SK-N-SH (cell line): ENCODE data around the gene MMD. TPM values are rescaled to one million over a fixed set of nuclear protein-coding genes. Genes with fewer than 3 reads are reported as not detected.

Source experiments
- CTCF ChIA-PET: fragments of 300-600, 350-600 bp; formaldehyde crosslinking; extraction: SDS; loops from one replicate; lab custom pipeline; 2021; lab: Yijun Ruan, JAX
- POLR2A ChIA-PET: fragments of 350-600 bp; sonication (Branson Sonifier 250); formaldehyde crosslinking; extraction: SDS; loops from one replicate; lab custom pipeline; 2020; ENCODE audit warnings: antibody characterized with exemption, inconsistent platforms; lab: Yijun Ruan, JAX
- DNase-seq: peaks from one replicate; pipeline ENCODE4 v3.0.0; 2012
- H2AFZ ChIP-seq: fragments of 200-600 bp; sonication (generic); 2 replicates; pipeline ENCODE4 v1.8.1; 2016; ENCODE audit warnings: antibody characterized with exemption, mild to moderate bottlenecking, low read depth
- H3F3A ChIP-seq: fragments of 200-600 bp; sonication (generic); replicated peaks from 2 replicates; pipeline ENCODE3; 2016; ENCODE audit warnings: antibody characterized with exemption, mild to moderate bottlenecking; ENCODE audit not compliant: insufficient read depth
- H3K27ac ChIP-seq, 2 experiments: fragments of 200-500 bp in 1 of 2; fragments of 200-600 bp in 1 of 2; sonication (Bioruptor generic) in 1 of 2; sonication (generic), shearing (Covaris generic) in 1 of 2; 2 replicates each; pipeline versions ENCODE4 v1.5.1 to v1.6.1; 2014 to 2016; ENCODE audit warnings: low read depth in 2 of 2, inconsistent platforms in 1 of 2, low read length in 1 of 2, mild to moderate bottlenecking in 1 of 2, mixed read lengths in 1 of 2
- H3K27me3 ChIP-seq: fragments of 200-600 bp; sonication (generic), shearing (Covaris generic); 2 replicates; pipeline ENCODE4 v1.6.1; 2016; ENCODE audit warnings: mixed run types; ENCODE audit not compliant: insufficient read depth
- H3K36me3 ChIP-seq, 2 experiments: fragments of 200-500 bp in 1 of 2; fragments of 200-600 bp in 1 of 2; sonication (Bioruptor generic) in 1 of 2; sonication (generic) in 1 of 2; replicated peaks in 1 of 2; 2 replicates each; pipeline versions ENCODE3 to v1.5.1; 2014 to 2016; ENCODE audit warnings: low read length in 1 of 2, mild to moderate bottlenecking in 1 of 2; ENCODE audit not compliant: insufficient read depth in 2 of 2, control insufficient read depth in 1 of 2
- H3K4me1 ChIP-seq, 2 experiments: fragments of 200-500 bp in 1 of 2; fragments of 200-600 bp in 1 of 2; sonication (Bioruptor generic) in 1 of 2; sonication (generic), shearing (Covaris generic) in 1 of 2; 2 replicates each; pipeline versions ENCODE4 v1.5.1 to v1.6.1; 2014 to 2016; ENCODE audit warnings: low read depth in 1 of 2, low read length in 1 of 2, mixed run types in 1 of 2; ENCODE audit not compliant: insufficient read depth in 2 of 2, control insufficient read depth in 1 of 2
- H3K4me2 ChIP-seq: fragments of 200-600 bp; sonication (generic), shearing (Covaris generic); 2 replicates; pipeline ENCODE4 v1.6.1; 2017; ENCODE audit warnings: mixed run types
- H3K4me3 ChIP-seq, 2 experiments: fragments of 200-500 bp in 1 of 2; fragments of 200-600 bp in 1 of 2; sonication (Bioruptor generic) in 1 of 2; sonication (generic), shearing (Covaris generic) in 1 of 2; 2 replicates each; pipeline versions ENCODE4 v1.5.1 to v1.8.1; 2014 to 2016; ENCODE audit warnings: low read depth in 2 of 2, inconsistent platforms in 1 of 2, low read length in 1 of 2, mild to moderate bottlenecking in 1 of 2, mixed read lengths in 1 of 2, moderate library complexity in 1 of 2
- H3K79me2 ChIP-seq: fragments of 200-600 bp; sonication (generic); 2 replicates; pipeline ENCODE4 v1.8.1; 2017; ENCODE audit warnings: mild to moderate bottlenecking; ENCODE audit not compliant: insufficient read depth
- H3K9ac ChIP-seq: fragments of 200-600 bp; sonication (generic); 2 replicates; pipeline ENCODE4 v1.6.1; 2017; ENCODE audit warnings: mixed run types
- H3K9me2 ChIP-seq: fragments of 200-600 bp; sonication (generic); 2 replicates; pipeline ENCODE4 v1.6.1; 2017; ENCODE audit warnings: mixed run types
- H3K9me3 ChIP-seq: fragments of 200-600 bp; sonication (generic); 2 replicates; pipeline ENCODE4 v1.6.1; 2017; ENCODE audit warnings: mixed run types, mild to moderate bottlenecking, moderate library complexity
- H4K20me1 ChIP-seq: fragments of 200-600 bp; sonication (generic); 2 replicates; pipeline ENCODE4 v1.6.1; 2017; ENCODE audit warnings: mild to moderate bottlenecking, mixed run types; ENCODE audit not compliant: insufficient read depth
- CHD2 ChIP-seq: fragments of 150-350 bp; IDR thresholded peaks from 2 replicates; pipeline ENCODE4 v1.6.1; 2018; ENCODE audit warnings: low read length; ENCODE audit not compliant: partially characterized antibody
- ELF1 ChIP-seq: IDR thresholded peaks from 2 replicates; pipeline ENCODE4 v1.4.0; 2012
- EP300 ChIP-seq, 2 experiments: IDR thresholded peaks; 2 replicates each; pipeline versions ENCODE4 v1.4.0 to v1.6.1; 2012; ENCODE audit warnings: borderline replicate concordance in 1 of 2, low read depth in 1 of 2, low read length in 1 of 2
- EZH2phosphoT487 ChIP-seq: fragments of 200-600 bp; sonication (generic); IDR thresholded peaks from 2 replicates; pipeline ENCODE4 v1.6.1; 2017; ENCODE audit warnings: low read depth, mixed run types, mild to moderate bottlenecking, antibody characterized with exemption, moderate library complexity, borderline replicate concordance
- FOXM1 ChIP-seq: IDR thresholded peaks from 2 replicates; pipeline ENCODE4 v1.4.0; 2012; ENCODE audit warnings: low read depth, mild to moderate bottlenecking
- GABPA ChIP-seq: IDR thresholded peaks from 2 replicates; pipeline ENCODE4 v1.4.0; 2012; ENCODE audit warnings: low read depth, mild to moderate bottlenecking
- GATA2 ChIP-seq: sonication (generic); formaldehyde crosslinking; IDR thresholded peaks from 2 replicates; pipeline ENCODE4 v1.5.0; 2020; ENCODE audit warnings: mild to moderate bottlenecking, missing genetic modification reagents
- JUND ChIP-seq: IDR thresholded peaks from 2 replicates; pipeline ENCODE4 v1.4.0; 2012
- MEF2A ChIP-seq: IDR thresholded peaks from 2 replicates; pipeline ENCODE4 v1.4.0; 2012; ENCODE audit warnings: low read depth, borderline replicate concordance
- MXI1 ChIP-seq: IDR thresholded peaks from 2 replicates; pipeline ENCODE4 v1.6.1; 2012; ENCODE audit warnings: mild to moderate bottlenecking, low read depth, low read length, improper control_type of control experiment
- NFIC ChIP-seq: IDR thresholded peaks from 2 replicates; pipeline ENCODE4 v1.4.0; 2012; ENCODE audit warnings: borderline replicate concordance
- NRF1 ChIP-seq: IDR thresholded peaks from 2 replicates; pipeline ENCODE4 v1.6.1; 2012; ENCODE audit warnings: low read depth, mild to moderate bottlenecking, low read length
- POLR2AphosphoS5 ChIP-seq: IDR thresholded peaks from 2 replicates; pipeline ENCODE4 v1.6.1; 2012; ENCODE audit warnings: low read depth, low read length
- RAD21 ChIP-seq: IDR thresholded peaks from 2 replicates; pipeline ENCODE4 v1.6.1; 2012; ENCODE audit warnings: mild to moderate bottlenecking, low read length
- RFX5 ChIP-seq: IDR thresholded peaks from 2 replicates; pipeline ENCODE4 v1.6.1; 2012; ENCODE audit warnings: mild to moderate bottlenecking, improper control_type of control experiment, low read length
- TCF12 ChIP-seq: IDR thresholded peaks from 2 replicates; pipeline ENCODE4 v1.4.0; 2012
- YY1 ChIP-seq: IDR thresholded peaks from 2 replicates; pipeline ENCODE4 v1.4.0; 2012; ENCODE audit warnings: low read depth, mild to moderate bottlenecking
- WGBS: methylation state at CpG from one replicate; pipeline ENCODE4 v1.1.6; 2017; ENCODE audit warnings: low lambda C conversion rate; 5-methylcytosine and 5-hydroxymethylcytosine counted together
- polyA plus RNA-seq, 3 experiments: library from polyadenylated mRNA; depleted of rRNA; stranded (reverse); fragments of >200 nt; gene quantifications; 2 replicates each; pipeline ENCODE4 v1.2.3, GENCODE V29; 2012
- TF ChIP-seq, protein P1 (sequence below): IDR thresholded peaks from 2 replicates; pipeline ENCODE4 v1.4.0; 2012; ENCODE audit warnings: low read depth
- TF ChIP-seq, protein P2 (sequence below): fragments of 200-600 bp; sonication (generic); IDR thresholded peaks from 2 replicates; pipeline ENCODE4 v1.6.1; 2017; ENCODE audit warnings: antibody characterized with exemption, mild to moderate bottlenecking, moderate library complexity
- TF ChIP-seq, protein P3 (sequence below): IDR thresholded peaks from 2 replicates; pipeline ENCODE4 v1.4.0; 2012; ENCODE audit warnings: low read depth, borderline replicate concordance

The MMD gene
- polyA plus RNA-seq, 1 of the 3 experiments (the other 2 are of a cell fraction) = 10.9 TPM

DNA sequence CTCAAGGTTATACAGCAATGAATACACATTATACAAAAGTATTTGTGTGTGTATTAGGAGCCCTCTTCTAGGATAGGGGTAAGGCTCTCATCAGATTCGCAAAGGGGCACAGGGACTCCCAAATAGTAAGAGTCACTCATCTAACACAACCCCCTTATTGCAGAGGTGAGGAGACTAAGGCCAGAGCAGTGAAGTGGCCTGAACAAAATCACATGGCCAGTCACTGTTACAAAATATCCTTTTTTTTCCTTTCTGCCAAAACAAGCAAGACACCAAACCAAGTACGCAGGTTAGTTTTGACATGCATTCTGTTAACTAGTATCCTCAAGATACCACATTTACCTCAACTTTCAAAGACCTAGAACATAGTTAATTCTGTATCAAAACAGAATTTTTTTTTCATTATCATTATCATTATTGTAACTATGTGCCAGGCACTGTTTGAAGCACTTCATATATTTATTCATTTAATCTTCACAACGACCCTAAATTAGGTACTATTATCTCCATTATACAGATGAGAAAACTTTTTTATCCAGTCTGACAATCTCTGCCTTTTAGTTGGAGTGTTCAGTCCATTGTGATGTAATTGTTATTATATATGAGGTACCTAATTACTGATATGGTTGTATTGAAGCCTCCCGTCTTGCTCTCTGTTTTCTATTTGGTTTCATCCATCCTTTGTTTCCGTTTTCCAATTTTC is 25.7 kb downstream of the MMD start:
- ChIA-PET CTCF (interaction anchor here (1.4 kb wide), 2 partner anchors 28 to 46 kb away, joined by 3 to 6 read pairs; no protein-coding TSS in a partner anchor), POLR2A (no interaction called here)
- H3K27ac ChIP-seq = no peak overlapping the region
- no peaks in the 10 kb centered on the region for H3F3A ChIP-seq
- H3K4me1 ChIP-seq = no peaks in the 10 kb centered on the region; a peak in 1 of 4 replicates
- H3K9me2 ChIP-seq = no peaks in the 10 kb centered on the region
- H3K4me2 ChIP-seq = no peak overlapping the region
- no peak for DNase-seq
- H4K20me1 ChIP-seq = no peaks in the 10 kb centered on the region
- no peak overlapping the region for H3K9ac ChIP-seq
- H3K36me3 ChIP-seq = peaks cover 24 to 45% of the 10 kb centered on the region in 2 experiments
- WGBS = 92% methylated on average over 5 of the region's 5 CpGs
- TF ChIP-seq YY1 (no peak), EZH2phosphoT487 (no peak), GATA2 (CRISPR knock-in tag) (no peak), RAD21 (no peak), GABPA (no peak), ELF1 (no peak), NRF1 (no peak), FOXM1 (no peak), JUND (no peak), TCF12 (no peak), NFIC (no peak), POLR2AphosphoS5 (no peak), CHD2 (no peak), EP300 (IDR thresholded peaks at IDR 0.05; ENCODE audit: borderline replicate concordance in 1 of 2, low read depth in 1 of 2, low read length in 1 of 2) (no peak), MEF2A (no peak)
- TF ChIP-seq, protein P1, sequence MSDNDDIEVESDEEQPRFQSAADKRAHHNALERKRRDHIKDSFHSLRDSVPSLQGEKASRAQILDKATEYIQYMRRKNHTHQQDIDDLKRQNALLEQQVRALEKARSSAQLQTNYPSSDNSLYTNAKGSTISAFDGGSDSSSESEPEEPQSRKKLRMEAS = no peak
- no peak overlapping the region for H3K4me3 ChIP-seq
- no peaks in the 10 kb centered on the region for H3K27me3 ChIP-seq
- no peaks in the 10 kb centered on the region for H3K79me2 ChIP-seq
- no peaks in the 10 kb centered on the region for H3K9me3 ChIP-seq
- no peak overlapping the region for H2AFZ ChIP-seq

DNA sequence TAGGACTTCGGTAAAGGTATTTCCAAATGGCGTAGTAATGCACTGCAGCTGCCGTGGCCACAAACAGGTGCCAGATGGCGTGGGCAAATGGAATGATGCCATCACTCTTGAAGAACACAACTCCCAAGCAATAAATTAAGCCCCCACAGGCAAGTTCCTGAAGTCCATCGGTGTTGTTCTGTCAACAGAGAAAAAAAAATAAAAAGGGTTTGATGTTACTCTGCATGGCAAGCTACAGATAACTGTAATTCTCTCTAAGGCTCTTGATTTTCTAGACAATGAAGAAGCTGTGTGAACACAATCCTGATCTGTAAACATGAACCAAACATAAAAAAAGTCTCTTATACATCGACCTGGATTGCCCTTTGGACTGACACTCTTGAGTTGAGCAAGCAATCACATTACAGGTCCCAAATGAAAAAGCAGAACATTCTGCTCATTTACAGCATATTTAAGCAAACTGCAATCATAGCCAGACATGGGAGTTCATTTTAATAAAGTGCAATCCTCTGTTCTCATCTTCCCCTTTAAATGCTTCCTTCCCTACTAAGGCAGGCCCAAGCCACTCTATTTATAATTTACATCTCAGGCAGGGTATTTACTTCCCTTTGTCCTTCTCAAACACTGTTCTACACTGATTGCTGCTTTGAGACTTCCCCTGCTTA is 27.1 kb downstream of the MMD start:
- TF ChIP-seq RAD21 = no peak
- no peak for TF ChIP-seq MXI1
- TF ChIP-seq MEF2A = no peak
- TF ChIP-seq FOXM1 = no peak
- no peak for TF ChIP-seq GABPA
- no peak for TF ChIP-seq EP300 (IDR thresholded peaks at IDR 0.05; ENCODE audit: borderline replicate concordance in 1 of 2, low read depth in 1 of 2, low read length in 1 of 2)
- TF ChIP-seq, protein P2, sequence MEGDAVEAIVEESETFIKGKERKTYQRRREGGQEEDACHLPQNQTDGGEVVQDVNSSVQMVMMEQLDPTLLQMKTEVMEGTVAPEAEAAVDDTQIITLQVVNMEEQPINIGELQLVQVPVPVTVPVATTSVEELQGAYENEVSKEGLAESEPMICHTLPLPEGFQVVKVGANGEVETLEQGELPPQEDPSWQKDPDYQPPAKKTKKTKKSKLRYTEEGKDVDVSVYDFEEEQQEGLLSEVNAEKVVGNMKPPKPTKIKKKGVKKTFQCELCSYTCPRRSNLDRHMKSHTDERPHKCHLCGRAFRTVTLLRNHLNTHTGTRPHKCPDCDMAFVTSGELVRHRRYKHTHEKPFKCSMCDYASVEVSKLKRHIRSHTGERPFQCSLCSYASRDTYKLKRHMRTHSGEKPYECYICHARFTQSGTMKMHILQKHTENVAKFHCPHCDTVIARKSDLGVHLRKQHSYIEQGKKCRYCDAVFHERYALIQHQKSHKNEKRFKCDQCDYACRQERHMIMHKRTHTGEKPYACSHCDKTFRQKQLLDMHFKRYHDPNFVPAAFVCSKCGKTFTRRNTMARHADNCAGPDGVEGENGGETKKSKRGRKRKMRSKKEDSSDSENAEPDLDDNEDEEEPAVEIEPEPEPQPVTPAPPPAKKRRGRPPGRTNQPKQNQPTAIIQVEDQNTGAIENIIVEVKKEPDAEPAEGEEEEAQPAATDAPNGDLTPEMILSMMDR = no peak
- TF ChIP-seq, protein P3, sequence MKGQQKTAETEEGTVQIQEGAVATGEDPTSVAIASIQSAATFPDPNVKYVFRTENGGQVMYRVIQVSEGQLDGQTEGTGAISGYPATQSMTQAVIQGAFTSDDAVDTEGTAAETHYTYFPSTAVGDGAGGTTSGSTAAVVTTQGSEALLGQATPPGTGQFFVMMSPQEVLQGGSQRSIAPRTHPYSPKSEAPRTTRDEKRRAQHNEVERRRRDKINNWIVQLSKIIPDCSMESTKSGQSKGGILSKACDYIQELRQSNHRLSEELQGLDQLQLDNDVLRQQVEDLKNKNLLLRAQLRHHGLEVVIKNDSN = no peak
- no peak for TF ChIP-seq RFX5
- H3K4me2 ChIP-seq = no peak overlapping the region
- no peaks in the 10 kb centered on the region for H3K79me2 ChIP-seq
- no peaks in the 10 kb centered on the region for H3K9me3 ChIP-seq
- H3K36me3 ChIP-seq = peaks cover 19 to 37% of the 10 kb centered on the region in 2 experiments
- CTCF ChIA-PET = interaction anchor here (0.7 to 1.6 kb wide), 5 partner anchors 12 to 120 kb away, joined by 3 to 6 read pairs (median 3); no protein-coding TSS in a partner anchor
- WGBS = 70% methylated on average over 6 of the region's 6 CpGs
- POLR2A ChIA-PET = interaction anchor here (0.6 kb wide), 1 partner anchor 9 kb away, joined by 3 read pairs; no protein-coding TSS in a partner anchor
- no peaks in the 10 kb centered on the region for H3K27me3 ChIP-seq
- no peaks in the 10 kb centered on the region for H4K20me1 ChIP-seq
- H3K4me1 ChIP-seq = no peaks in the 10 kb centered on the region; a peak in 1 of 4 replicates
- peak overlapping the region in 1 of 2 experiments; percentile 23; a peak in 1 of 4 replicates for H3K27ac ChIP-seq
- no peak overlapping the region for H3K4me3 ChIP-seq
- H3K9ac ChIP-seq = no peak overlapping the region
- no peaks in the 10 kb centered on the region for H3K9me2 ChIP-seq
- H3F3A ChIP-seq = no peaks in the 10 kb centered on the region
- no peak overlapping the region for H2AFZ ChIP-seq
- DNase-seq = no peak
